MM.1S (cell line): Measurements from ENCODE around the gene FAM117B.

ENCODE experiments used
- EZH2 ChIP-seq: fragments of 300-600 bp; sonication (generic); optimal IDR thresholded peaks from 2 replicates; pipeline ENCODE3; 2017; ENCODE audit warnings: low read depth, mild to moderate bottlenecking, antibody characterized with exemption, low read length, mixed read lengths
- EZH2phosphoT487 ChIP-seq: fragments of 300-600 bp; sonication (generic); IDR thresholded peaks from 2 replicates; pipeline ENCODE4 v1.6.1; 2018; ENCODE audit warnings: antibody characterized with exemption, low read length
- TF ChIP-seq, protein P1 (sequence below): fragments of 300-600 bp; sonication (generic); IDR thresholded peaks from 2 replicates; pipeline ENCODE4 v1.5.1; 2016; ENCODE audit warnings: antibody characterized with exemption, low read length, mixed read lengths

DNA sequence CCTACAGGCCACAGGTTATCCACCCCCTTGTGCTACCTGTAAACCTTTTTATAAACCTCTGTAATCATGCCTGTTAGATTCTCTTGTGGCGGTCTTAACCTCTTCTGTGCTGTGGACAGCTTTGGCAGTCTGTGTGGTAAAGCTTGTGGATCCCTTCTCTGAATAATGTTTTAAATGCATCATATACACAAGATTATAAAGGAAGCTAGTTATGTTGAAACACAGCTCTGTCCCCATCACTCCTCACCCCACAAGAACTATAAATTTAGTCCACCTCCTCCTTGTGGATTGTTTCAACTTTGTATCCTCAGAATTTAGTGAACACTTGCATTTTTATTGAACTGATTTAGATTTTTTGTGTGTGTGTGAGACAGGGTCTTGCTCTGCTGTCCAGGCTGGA, 129.1 kb downstream of the FAM117B start:
- TF ChIP-seq, protein P1, sequence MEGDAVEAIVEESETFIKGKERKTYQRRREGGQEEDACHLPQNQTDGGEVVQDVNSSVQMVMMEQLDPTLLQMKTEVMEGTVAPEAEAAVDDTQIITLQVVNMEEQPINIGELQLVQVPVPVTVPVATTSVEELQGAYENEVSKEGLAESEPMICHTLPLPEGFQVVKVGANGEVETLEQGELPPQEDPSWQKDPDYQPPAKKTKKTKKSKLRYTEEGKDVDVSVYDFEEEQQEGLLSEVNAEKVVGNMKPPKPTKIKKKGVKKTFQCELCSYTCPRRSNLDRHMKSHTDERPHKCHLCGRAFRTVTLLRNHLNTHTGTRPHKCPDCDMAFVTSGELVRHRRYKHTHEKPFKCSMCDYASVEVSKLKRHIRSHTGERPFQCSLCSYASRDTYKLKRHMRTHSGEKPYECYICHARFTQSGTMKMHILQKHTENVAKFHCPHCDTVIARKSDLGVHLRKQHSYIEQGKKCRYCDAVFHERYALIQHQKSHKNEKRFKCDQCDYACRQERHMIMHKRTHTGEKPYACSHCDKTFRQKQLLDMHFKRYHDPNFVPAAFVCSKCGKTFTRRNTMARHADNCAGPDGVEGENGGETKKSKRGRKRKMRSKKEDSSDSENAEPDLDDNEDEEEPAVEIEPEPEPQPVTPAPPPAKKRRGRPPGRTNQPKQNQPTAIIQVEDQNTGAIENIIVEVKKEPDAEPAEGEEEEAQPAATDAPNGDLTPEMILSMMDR, result no peak
- no peak for TF ChIP-seq EZH2phosphoT487
- no peak for TF ChIP-seq EZH2
